H1 (cell line): Measurements from ENCODE around the gene ASPHD2.

Source experiments
- CTCF ChIP-seq, 3 experiments: IDR thresholded peaks; 1 replicate in 2 of 3; 2 replicates in 1 of 3; pipeline versions ENCODE4 v1.5.1 to v1.6.1; 2011; ENCODE audit warnings: low read length in 3 of 3, mild to moderate bottlenecking in 3 of 3, inconsistent platforms in 2 of 3, low read depth in 1 of 3, moderate library complexity in 1 of 3; ENCODE audit not compliant: insufficient read depth in 1 of 3; ENCODE audit errors: control extremely low read depth in 1 of 3
- EZH2 ChIP-seq: fragments of 200-600 bp; sonication (generic); IDR thresholded peaks from 2 replicates; pipeline ENCODE4 v1.7.1; 2012; ENCODE audit warnings: low read depth, mild to moderate bottlenecking, moderate library complexity, low read length, inconsistent platforms; ENCODE audit not compliant: severe bottlenecking
- GABPA ChIP-seq: IDR thresholded peaks from 2 replicates; pipeline ENCODE4 v1.6.1; 2011; ENCODE audit warnings: mild to moderate bottlenecking, low read length, moderate library complexity, borderline replicate concordance; ENCODE audit not compliant: insufficient read depth
- HDAC2 ChIP-seq, 2 experiments: fragments of 300-600 bp in 1 of 2; sonication (generic) in 1 of 2; IDR thresholded peaks; 2 replicates each; pipeline ENCODE4 v1.6.1; 2011 to 2012; ENCODE audit warnings: low read depth in 2 of 2, low read length in 2 of 2, mild to moderate bottlenecking in 2 of 2, moderate library complexity in 2 of 2, borderline replicate concordance in 1 of 2, inconsistent platforms in 1 of 2
- JUND ChIP-seq: IDR thresholded peaks from 2 replicates; pipeline ENCODE4 v1.6.1; 2011; ENCODE audit warnings: mild to moderate bottlenecking, improper control_type of control experiment, low read length
- KDM1A ChIP-seq: fragments of 200-600, 300-600 bp; sonication (generic); IDR thresholded peaks from 2 replicates; pipeline ENCODE4 v1.7.1; 2016; ENCODE audit warnings: mild to moderate bottlenecking, low read length, borderline replicate concordance
- MAX ChIP-seq: IDR thresholded peaks from 2 replicates; pipeline ENCODE4 v1.6.1; 2012; ENCODE audit warnings: inconsistent platforms
- POLR2A ChIP-seq, 2 experiments: IDR thresholded peaks; 1 replicate in 1 of 2; 2 replicates in 1 of 2; pipeline ENCODE4 v1.6.1; 2011; ENCODE audit warnings: low read depth in 2 of 2, low read length in 2 of 2, mild to moderate bottlenecking in 2 of 2; ENCODE audit errors: control extremely low read depth in 1 of 2
- POLR2AphosphoS5 ChIP-seq: IDR thresholded peaks from 2 replicates; pipeline ENCODE4 v1.6.1; 2011; ENCODE audit warnings: low read depth, low read length
- RFX5 ChIP-seq: IDR thresholded peaks from 2 replicates; pipeline ENCODE4 v1.6.1; 2011; ENCODE audit warnings: low read depth, low read length, improper control_type of control experiment, borderline replicate concordance
- SIN3A ChIP-seq, 2 experiments: IDR thresholded peaks in 1 of 2; conservative IDR thresholded peaks in 1 of 2; 2 replicates each; pipeline ENCODE4 v1.6.1; 2011 to 2012; ENCODE audit warnings: low read length in 2 of 2, improper control_type of control experiment in 1 of 2, low read depth in 1 of 2, mild to moderate bottlenecking in 1 of 2
- TAF1 ChIP-seq: IDR thresholded peaks from 2 replicates; pipeline ENCODE4 v1.6.1; 2011; ENCODE audit warnings: mild to moderate bottlenecking, low read depth, low read length
- TCF12 ChIP-seq: IDR thresholded peaks from 2 replicates; pipeline ENCODE4 v1.6.1; 2011; ENCODE audit warnings: low read depth, mild to moderate bottlenecking, low read length
- USF2 ChIP-seq: IDR thresholded peaks from 2 replicates; pipeline ENCODE4 v1.6.1; 2011; ENCODE audit warnings: low read length, improper control_type of control experiment

GRCh38 chr22:26445577-26446275, 16.7 kb downstream of the ASPHD2 start:
- no peak for TF ChIP-seq CTCF (IDR thresholded peaks at IDR 0.05; ENCODE audit: control extremely low read depth in 1 of 3, insufficient read depth in 1 of 3, low read depth in 1 of 3, low read length in 3 of 3)
- TF ChIP-seq MAX: no peak
- no peak for TF ChIP-seq SIN3A (conservative IDR thresholded peaks at IDR 0.05 in 1 of 2, IDR thresholded peaks at IDR 0.05 in 1 of 2; ENCODE audit: low read depth in 1 of 2, low read length in 2 of 2)
- TF ChIP-seq KDM1A: no peak
- no peak for TF ChIP-seq POLR2A (IDR thresholded peaks at IDR 0.05; ENCODE audit: control extremely low read depth in 1 of 2, low read depth in 2 of 2, low read length in 2 of 2)
- no peak for TF ChIP-seq RFX5
- no peak for TF ChIP-seq HDAC2 (IDR thresholded peaks at IDR 0.05; ENCODE audit: borderline replicate concordance in 1 of 2, low read depth in 2 of 2, low read length in 2 of 2)
- no peak for TF ChIP-seq POLR2AphosphoS5
- TF ChIP-seq JUND: no peak
- no peak for TF ChIP-seq TAF1
- TF ChIP-seq EZH2: no peak
- TF ChIP-seq GABPA: no peak
- no peak for TF ChIP-seq TCF12
- no peak for TF ChIP-seq USF2
